ENCODE measurements around the gene ALKBH8.

- TF ChIP-seq POLR2A (IDR thresholded peaks at IDR 0.05; ENCODE audit: low read length) = no peak
- no peak for TF ChIP-seq GATA1 (IDR thresholded peaks at IDR 0.05; ENCODE audit: low read depth, low read length)
Observed at GRCh38 chr11:107478922-107479321, 86.6 kb downstream of the ALKBH8 start.
